ENCODE measurements around the gene LPIN1.

GRCh38 chr2:11770531-11771188, 24.2 kb downstream of the LPIN1 start:
- no peak for TF ChIP-seq POLR2A (IDR thresholded peaks at IDR 0.05; ENCODE audit: low read length)
- no peak for TF ChIP-seq GATA1 (IDR thresholded peaks at IDR 0.05; ENCODE audit: low read depth, low read length)
